GM12865 (cell line): ENCODE measurements around the gene BAAT.
"Not testable (repeated sequence)": the region's sequence is repeated elsewhere in the genome, so short reads cannot be mapped to it uniquely, and the experiment has no call there.

Experiments used
- DNase-seq: peaks from one replicate; pipeline ENCODE4 v3.0.0; 2010; ENCODE audit warnings: low read depth
- H3K4me3 ChIP-seq: 2 replicates; pipeline ENCODE4 v1.5.1; 2011; ENCODE audit warnings: mild to moderate bottlenecking, low read depth, low read length, control low read depth
- TF ChIP-seq, protein P1 (sequence below): IDR thresholded peaks from 2 replicates; pipeline ENCODE4 v1.5.1; 2011; ENCODE audit warnings: low read length, control low read depth, low read depth, inconsistent platforms; ENCODE audit not compliant: insufficient read depth; ENCODE audit errors: missing control alignments

BAAT gene

DNA sequence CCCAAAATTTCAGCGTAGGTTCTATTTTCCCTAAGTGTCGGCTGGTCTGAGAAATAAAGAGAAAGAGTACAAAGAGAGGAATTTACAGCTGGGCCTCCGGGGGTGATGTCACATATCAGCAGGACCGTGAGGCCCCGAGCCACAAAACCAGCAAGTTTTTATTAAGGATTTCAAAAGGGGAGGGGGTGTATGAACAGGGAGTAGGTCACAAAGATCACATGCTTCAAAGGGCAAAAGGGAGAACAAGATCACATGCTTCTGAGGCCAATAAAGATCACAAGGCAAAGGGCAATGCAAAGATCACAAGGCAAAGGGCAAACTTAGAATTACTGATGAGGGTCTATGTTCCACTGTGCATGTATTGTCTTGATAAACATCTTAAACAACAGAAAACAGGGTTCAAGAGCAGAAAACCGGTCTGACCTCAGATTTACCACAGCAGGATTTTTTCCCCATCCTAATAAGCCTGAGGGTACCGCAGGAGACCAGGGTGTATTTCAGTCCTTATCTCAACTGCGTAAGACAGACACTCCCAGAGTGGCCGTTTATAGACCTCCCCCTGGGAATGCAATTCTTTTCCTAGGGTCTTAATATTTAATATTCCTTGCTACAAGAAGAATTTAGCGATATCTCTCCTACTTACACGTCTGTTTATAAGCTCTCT is at the start of gene BAAT:
TSS of gene BAAT (minus strand) at position 134 of the 664 bp plus-strand sequence. CDS start 13,602 bp downstream, outside the sequence.
- H3K4me3 ChIP-seq, DNase-seq: not testable (repeated sequence)

DNA sequence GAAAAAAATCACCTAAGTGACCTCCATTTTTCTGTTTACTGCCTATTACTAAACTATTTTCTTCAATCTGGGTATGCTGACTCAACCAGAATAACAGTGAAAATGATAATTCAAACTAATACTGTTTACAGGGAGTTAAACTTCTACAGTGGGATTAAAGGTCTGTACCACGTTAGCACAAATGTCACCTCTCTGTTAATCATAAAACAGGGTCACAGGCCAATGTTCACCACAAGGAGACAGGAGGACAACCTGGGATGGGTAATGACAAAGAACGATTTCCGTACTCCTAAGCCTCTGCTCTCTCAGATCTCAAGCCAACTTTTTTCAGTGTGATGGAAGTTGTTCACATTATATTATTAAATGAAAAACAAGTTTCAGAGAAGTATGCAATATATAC is 48.4 kb upstream of the BAAT start:
- no peak for DNase-seq
- TF ChIP-seq, protein P1, sequence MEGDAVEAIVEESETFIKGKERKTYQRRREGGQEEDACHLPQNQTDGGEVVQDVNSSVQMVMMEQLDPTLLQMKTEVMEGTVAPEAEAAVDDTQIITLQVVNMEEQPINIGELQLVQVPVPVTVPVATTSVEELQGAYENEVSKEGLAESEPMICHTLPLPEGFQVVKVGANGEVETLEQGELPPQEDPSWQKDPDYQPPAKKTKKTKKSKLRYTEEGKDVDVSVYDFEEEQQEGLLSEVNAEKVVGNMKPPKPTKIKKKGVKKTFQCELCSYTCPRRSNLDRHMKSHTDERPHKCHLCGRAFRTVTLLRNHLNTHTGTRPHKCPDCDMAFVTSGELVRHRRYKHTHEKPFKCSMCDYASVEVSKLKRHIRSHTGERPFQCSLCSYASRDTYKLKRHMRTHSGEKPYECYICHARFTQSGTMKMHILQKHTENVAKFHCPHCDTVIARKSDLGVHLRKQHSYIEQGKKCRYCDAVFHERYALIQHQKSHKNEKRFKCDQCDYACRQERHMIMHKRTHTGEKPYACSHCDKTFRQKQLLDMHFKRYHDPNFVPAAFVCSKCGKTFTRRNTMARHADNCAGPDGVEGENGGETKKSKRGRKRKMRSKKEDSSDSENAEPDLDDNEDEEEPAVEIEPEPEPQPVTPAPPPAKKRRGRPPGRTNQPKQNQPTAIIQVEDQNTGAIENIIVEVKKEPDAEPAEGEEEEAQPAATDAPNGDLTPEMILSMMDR: no peak
- H3K4me3 ChIP-seq: no peak overlapping the region

DNA sequence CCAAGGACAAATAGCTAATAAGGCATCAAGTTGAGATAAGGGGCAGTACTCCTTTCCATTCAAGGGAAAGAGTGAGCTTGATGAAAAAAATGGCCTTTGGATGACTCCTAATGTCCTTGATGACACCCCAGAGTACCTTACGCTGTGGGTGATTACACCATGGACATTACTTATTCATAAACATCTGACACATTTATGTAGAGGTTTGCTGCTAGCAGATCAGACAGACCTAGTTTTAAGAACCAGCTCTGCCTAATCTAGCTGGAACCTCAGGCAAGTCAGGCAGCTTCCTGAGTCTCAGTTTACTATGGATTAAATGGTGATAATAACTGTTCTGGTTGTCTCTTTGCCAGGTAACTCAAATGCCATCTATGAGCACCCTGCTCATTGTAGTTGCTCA is 47.9 kb upstream of the BAAT start:
- DNase-seq: no peak
- TF ChIP-seq, protein P1: no peak
- H3K4me3 ChIP-seq: no peak overlapping the region

DNA sequence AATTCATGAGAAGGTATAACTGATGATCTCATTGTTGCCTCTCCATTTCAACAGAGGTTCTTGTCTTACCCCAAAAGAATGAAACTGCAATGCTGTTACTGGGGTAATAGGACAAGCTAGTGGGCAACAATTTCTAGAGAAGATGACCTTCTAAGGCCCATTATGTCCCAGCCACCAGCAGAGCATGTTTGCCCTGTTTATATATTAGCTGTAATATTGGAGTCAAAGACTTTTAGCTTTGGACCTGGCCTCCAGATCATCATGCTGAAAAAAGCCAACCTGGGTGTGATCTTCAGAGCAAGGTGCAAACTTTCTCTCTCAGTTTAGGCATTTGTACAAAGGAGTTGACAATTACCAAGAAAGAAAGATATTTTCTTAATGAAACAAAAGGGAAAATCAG is 47.4 kb upstream of the BAAT start:
- DNase-seq: no peak
- TF ChIP-seq, protein P1: no peak
- H3K4me3 ChIP-seq: no peak overlapping the region

DNA sequence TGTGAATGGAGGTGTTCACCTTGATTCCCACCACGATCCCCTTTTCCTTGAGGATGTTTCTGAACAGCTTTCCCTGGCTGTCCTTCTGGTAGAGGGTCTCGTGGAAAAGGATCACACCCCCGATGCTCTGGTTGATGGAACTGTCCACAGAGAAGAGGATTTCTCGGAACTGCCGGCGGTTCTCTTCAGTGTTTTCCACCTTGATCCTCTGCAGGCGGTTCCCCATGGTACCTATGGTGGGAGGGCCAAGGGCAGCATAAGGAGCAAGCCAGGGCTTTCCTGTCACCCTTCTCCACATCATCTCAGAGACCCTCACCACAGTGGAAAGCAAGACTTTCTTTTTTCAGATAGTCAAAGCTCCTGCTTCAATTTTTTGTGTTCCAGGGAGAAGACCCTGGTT is 44.9 kb upstream of the BAAT start:
- no peak overlapping the region for H3K4me3 ChIP-seq
- TF ChIP-seq, protein P1: no peak
- no peak for DNase-seq

DNA sequence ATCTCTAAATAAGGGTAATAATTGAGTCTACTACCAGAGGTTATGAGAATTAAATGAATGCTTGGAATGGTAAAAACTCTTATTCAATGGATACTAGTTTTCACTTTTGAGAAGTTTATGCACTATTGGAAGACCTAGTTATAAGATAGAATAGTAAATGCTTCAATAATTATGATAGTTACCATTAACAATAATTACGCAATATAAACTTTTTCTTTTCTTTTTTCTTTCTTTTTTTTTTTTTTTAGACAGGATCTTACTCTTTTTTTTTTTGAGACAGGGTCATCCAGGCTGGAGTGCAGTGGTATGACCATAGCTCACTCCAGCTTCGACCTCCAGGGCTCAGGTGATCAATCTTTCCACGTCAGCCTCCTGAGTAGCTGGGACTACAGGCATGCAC is 44.1 kb upstream of the BAAT start:
- DNase-seq: no peak
- TF ChIP-seq, protein P1: no peak
- no peak overlapping the region for H3K4me3 ChIP-seq

DNA sequence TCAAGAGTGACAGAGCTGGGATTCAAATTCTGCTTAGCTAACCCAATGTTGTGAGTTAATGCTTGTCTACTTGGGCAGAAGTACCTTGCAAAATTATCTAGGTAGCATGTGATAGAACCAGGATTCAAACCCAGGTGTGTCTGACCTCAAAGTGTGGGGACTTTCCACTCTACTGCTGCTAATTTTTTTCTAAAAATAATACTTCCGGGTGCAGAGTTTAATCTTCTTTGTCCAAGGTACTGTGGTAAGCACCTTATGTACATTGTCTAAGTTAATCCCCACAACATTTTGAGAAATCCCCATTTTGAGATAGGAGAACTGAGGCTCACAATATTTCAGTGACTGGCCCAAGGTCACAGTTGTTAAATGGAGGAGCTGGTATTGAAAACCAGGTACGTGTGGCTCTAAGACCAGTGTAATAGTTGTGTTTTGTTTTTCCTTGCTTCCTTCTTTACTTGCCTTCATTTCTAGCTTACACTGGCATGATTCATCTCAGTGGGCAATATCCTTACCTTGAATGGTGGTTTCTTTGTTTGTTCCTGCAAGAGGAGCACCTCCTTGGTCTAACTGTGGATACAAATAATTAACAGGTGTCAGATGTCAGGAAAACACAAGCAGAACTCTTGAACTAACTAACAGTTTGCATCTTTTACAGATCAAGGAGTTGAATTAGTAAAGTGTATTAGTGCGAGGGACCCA is 43.3 kb upstream of the BAAT start:
- peak; percentile 45 for DNase-seq
- TF ChIP-seq, protein P1: no peak
- H3K4me3 ChIP-seq: no peak overlapping the region
